ENCODE data around the gene PPP6R2.
"Not testable (repeated sequence)": the region's sequence is repeated elsewhere in the genome, so short reads cannot be mapped to it uniquely, and the experiment has no call there.

GRCh38 chr22:50334433-50334832 is 8.7 kb upstream of the PPP6R2 start:
- not testable (repeated sequence) for TF ChIP-seq POLR2A, CTCF (IDR thresholded peaks at IDR 0.05)
